MV-4-11 (cell line): ENCODE measurements around the gene PLXNC1.
"Not testable (repeated sequence)": the region's sequence is repeated elsewhere in the genome, so short reads cannot be mapped to it uniquely, and the experiment has no call there.

ENCODE experiments used
- DNase-seq: peaks from one replicate; lab custom pipeline; 2025; lab: John Stamatoyannopoulos, UW

PLXNC1 gene

DNA sequence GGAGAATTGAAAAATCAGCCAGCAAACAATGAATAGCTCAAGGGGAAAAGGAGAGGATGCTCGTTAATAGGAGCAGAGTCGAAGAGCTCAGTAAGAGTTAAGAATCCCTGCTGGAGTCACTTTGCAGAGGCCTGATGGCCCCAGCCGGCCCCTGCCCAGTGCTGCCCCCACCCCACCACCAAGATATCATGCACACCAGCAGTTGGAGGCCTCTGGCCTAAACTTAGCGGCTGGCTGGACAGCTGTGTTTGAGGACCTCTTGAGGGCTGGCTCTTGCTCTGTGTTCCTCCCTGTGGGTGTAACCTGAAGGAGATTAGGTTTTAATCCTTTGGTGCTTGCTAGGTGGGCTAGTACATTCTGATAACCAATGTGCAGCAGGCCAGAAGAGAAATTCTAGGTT, 142.0 kb downstream of the PLXNC1 start:
- no peak for DNase-seq

DNA sequence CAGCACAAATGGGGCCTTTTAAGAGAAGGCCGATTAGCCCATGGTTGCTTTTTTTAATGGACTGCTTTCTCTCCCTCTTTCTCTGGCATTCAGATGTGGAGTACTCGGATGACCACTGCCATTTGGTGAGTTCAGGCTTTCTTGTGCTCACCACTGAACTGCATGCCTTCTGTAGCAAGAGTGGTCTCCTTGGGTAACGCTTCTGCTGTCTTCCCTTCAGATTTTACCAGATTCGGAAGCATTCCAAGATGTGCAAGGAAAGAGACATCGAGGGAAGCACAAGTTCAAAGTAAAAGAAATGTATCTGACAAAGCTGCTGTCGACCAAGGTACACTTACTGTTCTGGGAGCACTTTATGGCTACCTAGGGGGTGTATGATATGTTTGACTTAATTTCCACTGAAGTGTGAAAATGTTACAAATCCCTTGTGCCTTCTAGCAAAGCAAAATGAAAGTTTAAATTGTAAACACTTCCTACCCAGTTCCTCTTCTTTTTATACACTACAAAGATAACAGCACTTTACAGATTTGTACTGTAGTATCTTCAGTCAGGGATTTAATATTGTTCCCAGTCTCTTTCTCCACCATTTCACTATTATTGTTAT, 148.8 kb downstream of the PLXNC1 start:
- DNase-seq, result peak; percentile 9

DNA sequence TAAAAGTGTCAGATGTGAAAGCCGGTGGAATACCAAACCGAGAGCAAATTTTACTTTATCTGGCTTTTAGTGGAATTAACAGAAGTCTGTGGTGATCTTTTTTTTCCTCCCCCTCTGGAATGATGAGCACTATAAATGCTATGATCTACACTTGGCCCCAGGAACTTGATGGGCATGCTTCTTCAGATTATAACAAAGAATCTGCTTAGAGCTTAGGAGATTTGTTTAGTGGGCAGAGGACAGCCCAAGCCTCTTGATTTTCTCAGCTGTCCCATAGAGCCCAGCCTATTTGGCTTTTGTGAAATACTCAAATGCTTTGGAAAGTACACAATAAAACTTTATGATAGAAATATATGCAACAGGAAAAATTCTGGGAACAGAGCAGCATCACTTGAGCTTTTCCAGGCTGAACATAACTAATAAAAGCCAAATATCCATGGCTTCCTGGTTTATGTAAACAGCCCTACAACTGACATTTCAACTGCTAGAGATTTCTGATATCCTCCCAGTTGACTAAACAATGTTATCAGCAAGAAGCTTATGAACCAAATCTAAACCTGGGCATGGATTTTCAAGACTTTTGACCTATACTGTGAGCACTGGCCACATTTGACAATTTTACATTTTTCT, 149.6 kb downstream of the PLXNC1 start:
- no peak for DNase-seq

DNA sequence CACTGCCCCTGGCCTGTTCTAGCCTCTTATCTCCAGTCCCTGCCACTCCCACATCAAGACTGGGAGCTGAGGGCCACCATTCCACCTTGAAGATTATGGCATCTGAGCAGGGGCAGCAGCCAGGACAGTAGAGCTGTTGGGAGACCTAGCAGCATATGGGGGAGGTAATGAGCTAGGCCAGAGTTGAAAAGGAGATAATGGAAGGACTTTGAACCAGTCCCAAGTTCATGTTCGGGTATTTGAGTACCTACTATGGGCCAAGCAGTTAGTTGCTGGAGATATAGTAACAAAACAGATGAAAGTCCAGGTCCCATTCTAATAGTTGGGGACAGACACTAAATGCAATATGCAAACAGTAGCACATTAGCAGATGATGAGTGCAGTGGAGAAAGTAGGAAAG, 151.5 kb downstream of the PLXNC1 start:
- DNase-seq, result no peak

DNA sequence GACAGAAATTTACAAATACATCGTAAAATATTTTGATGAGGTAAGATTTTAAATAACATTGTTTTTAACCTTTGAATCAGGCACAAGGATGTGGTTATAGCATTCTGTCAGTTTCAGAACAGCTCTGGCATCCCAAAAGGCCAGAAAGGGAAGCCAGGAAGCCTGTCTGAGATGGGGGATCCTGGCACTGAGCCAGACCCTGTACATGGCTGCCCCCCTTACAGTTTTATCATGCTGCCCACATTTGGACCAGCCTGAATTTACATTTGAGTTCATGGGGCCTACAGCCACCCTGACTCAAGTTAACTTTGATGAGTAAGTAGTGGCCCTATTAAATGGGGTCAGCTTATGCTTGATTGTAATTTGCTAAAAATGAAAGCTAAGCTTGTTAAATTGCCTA, 155.6 kb downstream of the PLXNC1 start:
- no peak for DNase-seq

DNA sequence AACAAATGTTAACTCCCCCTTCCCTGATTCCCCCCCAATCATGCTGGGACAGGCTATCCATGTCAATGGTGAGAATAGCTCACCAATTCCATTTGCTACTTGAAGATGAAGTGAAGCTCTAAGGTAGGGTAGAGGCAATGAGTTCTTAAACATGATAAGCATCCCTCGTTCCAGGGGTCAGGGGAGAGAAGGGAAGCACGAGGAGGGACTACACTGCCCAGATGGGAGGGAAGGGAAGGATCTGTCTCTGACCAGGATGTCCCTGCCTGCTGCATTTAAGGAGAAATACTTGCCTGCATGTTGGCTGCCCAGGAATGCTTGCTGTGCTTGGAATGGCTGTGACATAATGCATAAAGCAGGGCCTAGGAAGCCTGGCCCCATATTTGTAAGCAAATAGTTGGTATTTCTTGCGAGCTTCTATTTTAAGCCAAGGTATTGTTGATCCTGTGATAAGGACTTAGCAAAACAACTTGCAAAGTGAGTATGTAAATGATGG, 156.2 kb downstream of the PLXNC1 start:
- no peak for DNase-seq

DNA sequence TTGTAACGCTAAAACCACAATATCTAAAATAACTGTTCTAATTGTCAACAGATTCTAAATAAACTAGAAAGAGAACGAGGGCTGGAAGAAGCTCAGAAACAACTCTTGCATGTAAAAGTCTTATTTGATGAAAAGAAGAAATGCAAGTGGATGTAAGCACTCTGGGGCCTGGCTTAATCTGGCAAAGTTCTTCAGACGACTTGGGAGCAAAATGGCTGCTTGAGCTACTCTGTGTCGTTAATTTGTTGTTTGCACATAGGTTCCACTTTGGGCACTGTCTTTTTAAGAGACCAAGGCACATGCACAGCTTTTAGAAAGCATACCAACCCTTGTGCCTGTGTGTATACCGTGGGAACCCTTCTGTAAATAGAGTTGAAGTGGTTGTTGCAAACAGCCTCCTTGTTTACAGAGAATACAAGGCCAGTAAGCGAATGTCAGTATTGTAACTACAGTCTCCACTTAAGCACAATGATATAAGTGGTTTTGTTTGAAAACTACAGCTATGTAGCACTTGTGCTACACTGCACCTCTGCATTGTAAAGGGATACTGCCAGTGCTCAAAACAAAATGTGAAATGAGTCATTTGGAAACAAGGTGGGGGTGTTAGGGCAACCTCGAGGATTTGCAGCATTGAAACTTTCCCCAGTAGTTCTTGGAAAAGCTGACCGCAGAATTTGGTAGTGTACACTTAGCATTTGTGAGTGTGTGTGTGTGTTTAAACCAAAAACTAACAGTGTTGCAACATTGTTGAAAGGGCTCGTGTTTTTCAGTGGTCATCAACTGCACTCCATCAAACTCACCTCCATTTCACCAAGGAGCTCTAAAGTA, 157.0 kb downstream of the PLXNC1 start:
- DNase-seq, result peak; percentile 98

DNA sequence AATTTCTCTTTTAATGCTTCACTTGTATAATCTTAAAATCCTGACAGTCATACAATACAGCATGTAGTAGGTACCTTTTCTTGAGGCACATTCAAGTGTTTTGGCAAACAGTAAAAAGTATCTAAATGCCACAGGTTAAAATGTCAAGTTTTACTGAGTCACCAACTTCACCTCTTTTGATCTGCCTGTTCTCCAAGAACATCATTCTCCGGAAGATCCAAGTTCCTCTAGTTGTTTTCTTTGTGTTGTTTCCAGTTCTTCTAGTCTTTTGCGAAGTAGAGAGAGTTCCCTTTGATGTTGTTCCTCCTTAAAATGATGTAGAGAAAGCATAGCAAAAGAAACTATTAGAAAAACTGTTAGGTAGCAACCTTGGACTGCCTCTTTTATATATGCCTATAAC, 160.2 kb downstream of the PLXNC1 start:
- no peak for DNase-seq

DNA sequence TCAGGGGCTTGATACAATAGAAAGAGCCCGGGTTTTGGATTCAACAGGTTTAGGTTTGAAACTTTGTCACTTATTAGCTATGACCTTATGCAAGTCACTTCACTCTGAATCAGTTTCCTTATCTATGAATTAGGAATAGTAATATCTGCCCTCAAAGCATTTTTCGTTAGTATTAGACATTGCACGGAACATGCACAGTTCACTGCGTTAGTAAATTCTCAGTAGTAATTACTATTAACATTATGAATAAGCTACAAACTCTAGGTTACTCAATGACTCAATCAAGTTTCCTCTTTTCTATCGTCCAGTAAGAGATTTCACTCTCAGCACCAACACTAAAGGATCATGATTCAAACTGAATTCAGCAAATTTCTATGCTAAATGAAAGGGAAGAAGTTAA, 161.0 kb downstream of the PLXNC1 start:
- peak; percentile 33 for DNase-seq

DNA sequence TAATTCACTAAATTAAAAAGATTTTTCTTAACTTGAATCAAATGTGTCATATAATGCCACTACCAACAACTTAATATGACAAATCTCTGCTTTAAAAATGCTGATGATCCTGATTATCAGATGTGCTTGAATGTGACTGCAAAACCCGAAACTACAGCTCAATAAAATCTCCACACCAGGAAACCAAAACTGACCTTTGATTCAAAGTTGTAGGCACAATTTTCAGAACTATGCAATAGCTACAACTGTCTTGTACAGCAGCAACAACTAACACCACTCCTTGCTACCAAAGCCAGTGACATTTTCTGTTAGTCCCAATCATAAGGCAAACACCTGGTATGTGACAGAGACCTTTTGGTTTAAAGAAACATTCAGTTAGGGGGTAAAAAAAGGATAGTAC, 164.0 kb downstream of the PLXNC1 start:
- DNase-seq, result no peak

DNA sequence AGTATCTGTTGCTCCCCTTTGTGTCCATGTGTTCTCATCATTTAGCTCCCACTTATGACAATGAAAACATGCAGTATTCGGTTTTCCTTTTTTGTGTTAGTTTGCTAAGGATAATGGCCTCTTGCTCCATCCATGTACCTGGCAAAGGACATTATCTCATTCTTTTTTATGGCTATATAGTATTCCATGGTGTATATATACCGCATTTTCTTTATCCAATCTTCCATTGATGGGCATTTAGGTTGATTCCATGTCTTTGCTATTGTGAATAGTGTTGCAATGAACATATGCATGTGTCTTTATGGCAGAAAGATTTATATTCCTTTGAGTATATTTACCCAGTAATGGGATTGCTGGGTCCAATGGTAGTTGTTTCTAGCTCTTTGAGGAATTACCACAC, 168.2 kb downstream of the PLXNC1 start:
- not testable (repeated sequence) for DNase-seq

DNA sequence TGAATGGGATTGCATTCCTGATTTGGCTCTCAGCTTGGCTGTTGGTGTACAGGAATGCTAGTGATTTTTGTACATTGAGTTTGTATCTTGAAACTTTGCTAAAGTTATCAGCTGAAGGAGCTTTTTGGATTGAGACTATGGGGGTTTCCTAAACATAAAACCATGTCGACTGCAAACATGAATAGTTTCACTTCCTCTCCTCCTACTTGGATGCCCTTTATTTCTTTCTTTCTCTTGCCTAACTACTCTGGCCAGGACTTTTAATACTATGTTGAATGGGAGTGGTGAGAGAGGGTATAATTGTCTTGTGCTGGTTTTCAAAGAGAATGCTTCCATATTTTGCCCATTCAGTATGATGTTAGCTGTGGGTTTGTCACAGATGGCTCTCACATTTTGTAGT, 169.8 kb downstream of the PLXNC1 start:
- peak; percentile 79 for DNase-seq

DNA sequence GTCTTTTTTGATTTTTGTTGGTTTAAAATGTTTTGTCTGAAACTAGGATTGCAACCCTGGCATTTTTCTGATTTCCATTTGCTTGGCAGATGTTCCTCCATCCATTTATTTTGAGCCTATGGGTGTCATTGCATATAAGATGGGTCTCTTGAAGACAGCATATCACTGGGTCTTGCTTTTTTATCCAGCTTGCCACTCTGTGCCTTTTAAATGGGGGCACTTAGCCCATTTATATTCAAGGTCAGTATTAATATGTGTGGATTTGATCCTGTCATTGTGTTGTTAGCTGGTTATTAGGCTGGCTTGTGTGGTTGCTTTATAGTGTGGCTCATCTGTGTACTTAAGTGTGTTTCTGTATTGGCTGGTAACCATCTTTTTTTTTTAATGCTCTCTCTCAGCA, 171.7 kb downstream of the PLXNC1 start:
- no peak for DNase-seq

DNA sequence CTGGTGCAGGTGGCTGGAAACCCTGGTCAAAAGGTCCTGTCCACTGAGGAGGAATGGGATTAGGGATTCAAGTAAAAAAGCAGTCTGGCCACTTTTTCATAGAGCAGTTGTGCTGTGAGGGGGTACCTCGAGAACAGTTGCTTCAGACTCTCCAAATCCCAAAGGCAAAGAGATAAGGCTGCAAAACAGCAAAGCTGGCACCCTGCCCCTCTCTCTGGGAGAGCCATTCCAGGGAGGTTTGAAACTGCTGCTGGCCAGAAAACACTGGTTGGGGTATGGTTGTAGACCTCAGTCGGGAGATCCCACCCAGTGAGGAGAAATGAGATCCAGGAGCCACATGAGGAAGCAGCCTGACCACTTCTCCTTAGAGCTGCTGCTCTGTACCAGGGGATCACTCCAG, 174.0 kb downstream of the PLXNC1 start:
- peak; percentile 9 for DNase-seq

DNA sequence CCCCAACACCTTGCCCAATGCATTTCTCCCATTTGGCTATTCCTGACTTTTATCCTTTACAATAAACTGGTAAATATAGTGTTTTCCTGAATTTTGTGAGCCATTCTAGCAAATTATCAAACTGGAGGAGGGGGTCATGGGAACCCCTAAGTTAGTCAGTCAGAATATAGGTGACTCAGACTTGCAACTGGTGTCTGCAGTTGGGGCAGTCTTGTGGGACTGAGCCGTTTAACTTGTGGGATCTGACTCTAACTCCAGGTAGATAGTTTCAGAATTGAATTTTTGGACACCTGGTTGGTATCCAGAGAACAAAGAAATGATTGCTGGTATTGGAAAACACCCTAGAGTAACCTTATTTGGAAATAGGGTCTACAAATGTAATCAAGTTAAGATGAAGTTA, 177.9 kb downstream of the PLXNC1 start:
- no peak for DNase-seq

DNA sequence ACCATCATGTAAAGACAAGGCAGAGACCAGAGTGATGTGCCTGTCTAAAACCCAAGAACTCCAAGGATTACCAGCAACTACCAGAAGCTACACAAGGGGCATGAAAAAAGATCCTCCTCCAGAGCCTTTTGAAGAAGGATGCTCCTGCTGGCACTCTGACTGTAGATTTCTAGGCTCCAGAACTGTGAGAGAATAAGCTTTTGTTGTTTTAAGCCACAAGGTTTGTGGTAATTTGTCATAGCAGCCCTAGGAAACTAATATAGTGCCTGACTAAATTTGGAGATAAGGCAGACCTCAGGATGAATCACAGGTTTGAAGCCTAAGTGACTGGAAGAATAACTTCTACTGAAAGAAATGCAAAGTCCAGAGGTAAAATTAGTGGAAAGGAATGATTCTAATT, 178.3 kb downstream of the PLXNC1 start:
- peak; percentile 27 for DNase-seq

DNA sequence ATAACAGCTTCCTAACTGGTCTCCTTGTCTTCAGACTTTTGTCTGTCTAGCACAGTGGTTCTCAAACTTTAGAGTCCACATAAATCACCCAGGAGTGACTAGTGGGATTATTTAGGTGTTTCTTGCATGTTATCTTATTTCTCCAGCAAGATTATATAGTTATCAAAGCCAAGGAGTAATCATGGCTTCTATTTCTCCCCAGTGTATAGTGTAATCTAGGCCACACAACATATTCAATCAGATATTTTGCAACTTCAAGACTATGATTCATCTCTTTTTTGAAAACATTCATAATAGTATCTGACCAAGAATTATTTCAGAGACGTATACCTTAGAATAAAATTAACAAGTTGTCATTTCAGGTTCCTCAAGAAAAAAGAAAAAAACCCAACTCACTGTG, 179.4 kb downstream of the PLXNC1 start:
- DNase-seq, result no peak

DNA sequence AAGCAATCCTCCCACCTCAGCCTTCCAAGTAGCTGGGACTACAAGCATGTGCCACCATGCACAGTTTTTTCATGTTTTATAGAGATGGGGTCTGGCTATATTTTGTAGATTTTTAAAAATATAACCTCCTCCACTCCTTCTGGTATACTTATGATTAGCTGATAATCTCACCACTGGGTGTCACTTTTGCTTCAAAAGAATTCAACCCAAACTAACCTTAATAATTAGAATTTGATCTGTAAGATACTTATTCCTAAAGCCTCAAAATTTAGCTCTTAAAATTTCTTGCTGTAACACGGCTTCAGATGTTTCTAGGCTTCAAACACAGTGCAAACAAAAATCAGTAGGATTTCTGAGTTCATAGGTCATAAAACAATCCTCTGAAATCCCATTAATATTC, 181.0 kb downstream of the PLXNC1 start:
- no peak for DNase-seq

DNA sequence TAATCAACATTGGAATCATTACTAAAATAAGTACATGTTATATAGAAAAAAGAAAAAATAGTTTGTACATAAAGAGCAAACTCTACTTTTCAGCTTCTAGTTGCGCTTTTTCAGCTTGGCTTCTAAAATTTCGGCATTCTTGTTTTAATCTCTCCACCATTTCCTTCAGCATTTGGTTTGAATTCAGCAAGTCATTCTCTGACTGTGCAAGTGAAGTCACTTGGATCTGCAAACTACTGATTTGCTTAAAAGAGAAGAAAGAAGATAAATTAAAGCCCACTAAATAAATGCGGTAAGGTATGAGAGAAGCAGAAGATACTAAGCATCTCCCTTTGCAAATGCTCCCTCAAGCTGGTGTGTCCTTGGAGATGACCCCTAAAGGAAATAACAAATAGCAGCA, 185.0 kb downstream of the PLXNC1 start:
- DNase-seq, result no peak

DNA sequence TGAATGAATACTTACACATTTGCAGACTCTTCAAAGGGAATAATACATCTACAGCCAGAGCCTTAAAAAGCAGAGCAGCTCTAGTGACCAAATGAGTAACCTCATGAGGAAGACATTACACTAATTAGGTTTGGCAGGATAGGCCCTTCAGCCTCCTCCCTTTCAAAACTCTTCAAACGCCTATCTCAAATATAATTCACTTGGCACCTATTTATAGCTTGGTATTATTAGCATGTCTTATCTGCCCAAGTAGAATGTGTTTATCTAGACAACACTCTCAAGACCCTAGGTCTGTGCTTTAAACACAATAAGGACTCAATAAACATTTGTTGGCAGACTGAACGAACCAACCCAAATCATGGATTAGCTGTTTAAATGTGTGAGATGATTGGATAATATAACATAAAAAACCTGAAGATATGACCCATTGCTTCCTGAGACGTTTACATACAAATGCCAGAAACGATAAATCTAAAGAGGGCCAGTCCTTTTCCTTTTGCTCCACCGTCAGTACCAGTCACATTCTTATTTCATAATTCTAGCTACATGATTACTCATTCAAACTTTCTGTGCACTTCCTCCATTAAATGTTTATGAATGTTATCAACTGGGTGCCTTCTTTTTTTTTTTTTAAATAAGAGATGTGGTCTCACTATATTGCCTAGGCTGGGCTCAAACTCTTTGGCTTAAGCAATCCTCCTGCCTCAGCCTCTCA, 188.0 kb downstream of the PLXNC1 start:
- DNase-seq, result peak; percentile 70

DNA sequence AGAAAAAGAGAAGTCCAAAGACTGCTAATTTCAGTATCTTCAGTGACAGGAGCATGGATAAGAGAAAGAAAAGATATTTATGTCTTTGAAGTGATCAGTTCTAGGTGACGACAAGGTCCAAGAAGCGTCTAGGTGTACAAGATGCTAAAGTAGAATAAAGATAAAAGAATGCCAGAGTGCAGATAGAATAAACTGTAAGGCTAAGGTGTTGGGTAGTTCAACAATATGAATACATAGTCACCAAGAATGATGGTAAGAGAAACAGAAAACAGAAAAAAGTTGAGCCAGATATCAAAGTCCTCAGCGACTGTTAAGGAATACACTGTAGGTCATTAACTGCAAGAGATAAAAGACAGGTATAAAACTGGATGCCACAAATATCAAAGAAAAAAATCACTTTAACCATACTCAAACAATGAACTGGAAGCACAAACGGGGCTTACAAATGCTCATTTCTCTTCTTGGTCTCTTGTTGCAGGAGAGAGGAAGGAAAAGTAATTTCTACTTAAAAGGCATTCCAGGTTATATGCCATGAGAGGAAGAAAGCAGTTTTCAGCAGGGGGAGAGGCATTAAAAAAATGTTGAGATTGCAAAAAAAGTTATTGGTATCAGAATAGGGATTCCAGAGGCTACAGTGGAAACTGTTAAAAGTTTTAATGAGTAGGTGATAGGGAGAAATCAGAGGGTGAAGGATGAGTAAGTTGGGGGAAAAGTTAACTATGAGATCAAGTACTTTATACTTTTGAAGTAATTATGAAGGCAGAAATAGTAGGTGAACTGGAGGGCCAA, 189.8 kb downstream of the PLXNC1 start:
- DNase-seq, result no peak

DNA sequence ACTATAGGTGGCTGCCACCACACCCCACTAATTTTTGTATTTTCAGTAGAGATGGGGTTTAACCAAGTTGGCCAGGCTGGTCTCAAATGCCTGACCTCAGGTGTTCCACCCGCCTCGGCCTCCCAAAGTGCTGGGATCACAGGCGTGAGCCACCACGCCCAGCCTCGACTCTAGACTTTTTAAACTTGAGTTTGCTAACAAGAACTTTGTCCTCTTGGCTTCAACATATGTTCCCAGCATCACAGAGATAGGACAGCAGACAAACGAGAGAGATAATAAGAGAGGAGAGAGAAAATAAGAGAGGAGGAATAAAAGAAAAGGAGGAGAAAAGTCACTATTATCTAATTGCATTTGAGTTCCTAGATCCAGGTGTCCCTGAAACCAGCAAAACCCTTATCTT, 192.2 kb downstream of the PLXNC1 start:
- DNase-seq, result no peak
